ENCODE measurements around the gene NLN.
"Not testable (repeated sequence)": the region's sequence is repeated elsewhere in the genome, so short reads cannot be mapped to it uniquely, and the experiment has no call there.

Gene NLN

GRCh38 chr5:65837139-65837538 lies 115.1 kb downstream of the NLN start:
- FAIRE-seq, result no peak

GRCh38 chr5:65839170-65839569 lies 117.2 kb downstream of the NLN start:
- not testable (repeated sequence) for FAIRE-seq

GRCh38 chr5:65840071-65840470 lies 118.1 kb downstream of the NLN start:
- no peak for FAIRE-seq

- not testable (repeated sequence) for FAIRE-seq
Measured at GRCh38 chr5:65844763-65845162, 122.8 kb downstream of the NLN start.

- no peak for FAIRE-seq
Measured at GRCh38 chr5:65846101-65846500, 124.1 kb downstream of the NLN start.

- not testable (repeated sequence) for FAIRE-seq
Measured at GRCh38 chr5:65847019-65847418, 125.0 kb downstream of the NLN start.

- FAIRE-seq, result not testable (repeated sequence)
Measured at GRCh38 chr5:65849918-65850317, 127.9 kb downstream of the NLN start.

GRCh38 chr5:65854925-65855324 lies 132.9 kb downstream of the NLN start:
- no peak for FAIRE-seq

- no peak for FAIRE-seq
Measured at GRCh38 chr5:65855766-65856315, 133.8 kb downstream of the NLN start.

GRCh38 chr5:65856520-65856919 lies 134.5 kb downstream of the NLN start:
- FAIRE-seq, result no peak

GRCh38 chr5:65858316-65858715 lies 136.3 kb downstream of the NLN start:
- FAIRE-seq, result no peak

GRCh38 chr5:65861830-65862241 lies 139.8 kb downstream of the NLN start:
- no peak for FAIRE-seq

- no peak for FAIRE-seq
Measured at GRCh38 chr5:65862384-65862783, 140.4 kb downstream of the NLN start.

- FAIRE-seq, result no peak
Measured at GRCh38 chr5:65863747-65864146, 141.7 kb downstream of the NLN start.

GRCh38 chr5:65866837-65867521 lies 145.0 kb downstream of the NLN start:
- no peak for FAIRE-seq

GRCh38 chr5:65867542-65868195 lies 145.7 kb downstream of the NLN start:
- no peak for FAIRE-seq

GRCh38 chr5:65868509-65868908 lies 146.5 kb downstream of the NLN start:
- no peak for FAIRE-seq

GRCh38 chr5:65871182-65871581 lies 149.2 kb downstream of the NLN start:
- FAIRE-seq, result no peak

- not testable (repeated sequence) for FAIRE-seq
Measured at GRCh38 chr5:65871776-65872175, 149.8 kb downstream of the NLN start.

GRCh38 chr5:65873181-65873750 lies 151.3 kb downstream of the NLN start:
- no peak for FAIRE-seq

- no peak for FAIRE-seq
Measured at GRCh38 chr5:65874241-65874640, 152.2 kb downstream of the NLN start.

- no peak for FAIRE-seq
Measured at GRCh38 chr5:65876496-65876895, 154.5 kb downstream of the NLN start.

- FAIRE-seq, result no peak
Measured at GRCh38 chr5:65876970-65877369, 155.0 kb downstream of the NLN start.
